ENCODE measurements around the gene MAPK4. TPM values are rescaled to one million over a fixed set of nuclear protein-coding genes. Genes with fewer than 3 reads are reported as not detected.
"Not testable (repeated sequence)": the region's sequence is repeated elsewhere in the genome, so short reads cannot be mapped to it uniquely, and the experiment has no call there.

The MAPK4 gene
- not detected for polyA plus RNA-seq (2013)

- H3K4me1 ChIP-seq (ENCODE audit: control extremely low read depth in 1 of 4, control insufficient read depth in 4 of 4, insufficient read depth in 4 of 4, low read length in 3 of 4), result peaks cover 0 to 14% (median 12%) of the 10 kb centered on the region in 4 experiments
- DNase-seq, result peak in 2 of 3 donors; percentile 14 to 26
- no peaks in the 10 kb centered on the region for H3K36me3 ChIP-seq (ENCODE audit: control insufficient read depth in 4 of 4, insufficient read depth in 4 of 4, low read length in 3 of 4)
- H3K4me3 ChIP-seq (ENCODE audit: control insufficient read depth in 1 of 7, extremely low read depth in 1 of 7, insufficient read depth in 4 of 7, low read depth in 2 of 7, low read length in 6 of 7), result peak within 1 kb of the TSS; percentile 24 to 69 (median 54)
- ChIA-PET CTCF (no interaction called here), POLR2A (no interaction called here)
- no peak within 1 kb of the TSS for H3K27ac ChIP-seq (ENCODE audit: insufficient read depth in 1 of 2, low read depth in 1 of 2, low read length in 2 of 2, poor library complexity in 1 of 2, severe bottlenecking in 2 of 2)
- under 1% methylated on average over 91 of the region's 109 CpGs for WGBS (ENCODE audit: insufficient coverage)
- peaks cover 0 to 11% (median 2%) of the 10 kb centered on the region in 5 experiments for H3K9me3 ChIP-seq (ENCODE audit: control extremely low read depth in 1 of 5, control insufficient read depth in 4 of 5, insufficient read depth in 2 of 5, low read depth in 1 of 5, low read length in 4 of 5)
- peaks cover 27 to 88% (median 47%) of the 10 kb centered on the region in 5 experiments for H3K27me3 ChIP-seq (replicated peaks in 2 of 5; ENCODE audit: control insufficient read depth in 4 of 5, insufficient read depth in 5 of 5, low read length in 4 of 5)
These were observed at the start of gene MAPK4 for GRCh38 chr18:50559752-50560680. TSS of gene MAPK4 (plus strand) at chr18:50560087. CDS start at chr18:50663959, 103,872 bp downstream.

GRCh38 chr18:50517277-50517676 is 42.6 kb upstream of the MAPK4 start:
- H3K27me3 ChIP-seq (replicated peaks in 2 of 5; ENCODE audit: control insufficient read depth in 4 of 5, insufficient read depth in 5 of 5, low read length in 4 of 5); H3K9me3 ChIP-seq (ENCODE audit: control extremely low read depth in 1 of 5, control insufficient read depth in 4 of 5, insufficient read depth in 2 of 5, low read depth in 1 of 5, low read length in 4 of 5); H3K4me3 ChIP-seq (ENCODE audit: control insufficient read depth in 1 of 7, extremely low read depth in 1 of 7, insufficient read depth in 4 of 7, low read depth in 2 of 7, low read length in 6 of 7); H3K36me3 ChIP-seq (ENCODE audit: control insufficient read depth in 4 of 4, insufficient read depth in 4 of 4, low read length in 3 of 4); H3K4me1 ChIP-seq (ENCODE audit: control extremely low read depth in 1 of 4, control insufficient read depth in 4 of 4, insufficient read depth in 4 of 4, low read length in 3 of 4); CTCF ChIA-PET; H3K27ac ChIP-seq (ENCODE audit: insufficient read depth in 1 of 2, low read depth in 1 of 2, low read length in 2 of 2, poor library complexity in 1 of 2, severe bottlenecking in 2 of 2); POLR2A ChIA-PET; DNase-seq: not testable (repeated sequence)
- 100% methylated on average over 1 of the region's 5 CpGs for WGBS (ENCODE audit: insufficient coverage)

- no peak for DNase-seq
- POLR2A ChIA-PET, result no interaction called here
- Histone ChIP-seq H3K4me1 (ENCODE audit: control extremely low read depth in 1 of 4, control insufficient read depth in 4 of 4, insufficient read depth in 4 of 4, low read length in 3 of 4) (no peaks in the 10 kb centered on the region), H3K27me3 (replicated peaks in 2 of 5; ENCODE audit: control insufficient read depth in 4 of 5, insufficient read depth in 5 of 5, low read length in 4 of 5) (peaks cover 0 to 2% (median 0%) of the 10 kb centered on the region in 5 experiments), H3K27ac (ENCODE audit: insufficient read depth in 1 of 2, low read depth in 1 of 2, low read length in 2 of 2, poor library complexity in 1 of 2, severe bottlenecking in 2 of 2) (no peak overlapping the region), H3K4me3 (ENCODE audit: control insufficient read depth in 1 of 7, extremely low read depth in 1 of 7, insufficient read depth in 4 of 7, low read depth in 2 of 7, low read length in 6 of 7) (no peak overlapping the region), H3K36me3 (ENCODE audit: control insufficient read depth in 4 of 4, insufficient read depth in 4 of 4, low read length in 3 of 4) (no peaks in the 10 kb centered on the region), H3K9me3 (ENCODE audit: control extremely low read depth in 1 of 5, control insufficient read depth in 4 of 5, insufficient read depth in 2 of 5, low read depth in 1 of 5, low read length in 4 of 5) (peaks cover 0 to 2% (median 0%) of the 10 kb centered on the region in 5 experiments)
- CTCF ChIA-PET, result no interaction called here
- WGBS (ENCODE audit: insufficient coverage), result 95% methylated on average over 4 of the region's 4 CpGs
These were observed 40.9 kb upstream of the MAPK4 start for GRCh38 chr18:50518787-50519546.

- CTCF ChIA-PET, result no interaction called here
- Histone ChIP-seq H3K4me1 (ENCODE audit: control extremely low read depth in 1 of 4, control insufficient read depth in 4 of 4, insufficient read depth in 4 of 4, low read length in 3 of 4) (no peaks in the 10 kb centered on the region), H3K4me3 (ENCODE audit: control insufficient read depth in 1 of 7, extremely low read depth in 1 of 7, insufficient read depth in 4 of 7, low read depth in 2 of 7, low read length in 6 of 7) (no peak overlapping the region), H3K27ac (ENCODE audit: insufficient read depth in 1 of 2, low read depth in 1 of 2, low read length in 2 of 2, poor library complexity in 1 of 2, severe bottlenecking in 2 of 2) (no peak overlapping the region), H3K27me3 (replicated peaks in 2 of 5; ENCODE audit: control insufficient read depth in 4 of 5, insufficient read depth in 5 of 5, low read length in 4 of 5) (no peaks in the 10 kb centered on the region), H3K9me3 (ENCODE audit: control extremely low read depth in 1 of 5, control insufficient read depth in 4 of 5, insufficient read depth in 2 of 5, low read depth in 1 of 5, low read length in 4 of 5) (peaks cover 0 to 2% (median 0%) of the 10 kb centered on the region in 5 experiments), H3K36me3 (ENCODE audit: control insufficient read depth in 4 of 4, insufficient read depth in 4 of 4, low read length in 3 of 4) (no peaks in the 10 kb centered on the region)
- POLR2A ChIA-PET, result no interaction called here
- no peak for DNase-seq
- WGBS (ENCODE audit: insufficient coverage), result 94% methylated on average over 5 of the region's 6 CpGs
These were observed 36.7 kb upstream of the MAPK4 start for GRCh38 chr18:50523165-50523564.

GRCh38 chr18:50527636-50528307 is 32.1 kb upstream of the MAPK4 start:
- H3K9me3 ChIP-seq (ENCODE audit: control extremely low read depth in 1 of 5, control insufficient read depth in 4 of 5, insufficient read depth in 2 of 5, low read depth in 1 of 5, low read length in 4 of 5), result peaks cover 0 to 9% (median 2%) of the 10 kb centered on the region in 5 experiments
- no peak overlapping the region for H3K27ac ChIP-seq (ENCODE audit: insufficient read depth in 1 of 2, low read depth in 1 of 2, low read length in 2 of 2, poor library complexity in 1 of 2, severe bottlenecking in 2 of 2)
- WGBS (ENCODE audit: insufficient coverage), result 90% methylated on average over 3 of the region's 3 CpGs
- H3K27me3 ChIP-seq (replicated peaks in 2 of 5; ENCODE audit: control insufficient read depth in 4 of 5, insufficient read depth in 5 of 5, low read length in 4 of 5), result no peaks in the 10 kb centered on the region
- ChIA-PET POLR2A (no interaction called here), CTCF (no interaction called here)
- no peaks in the 10 kb centered on the region for H3K36me3 ChIP-seq (ENCODE audit: control insufficient read depth in 4 of 4, insufficient read depth in 4 of 4, low read length in 3 of 4)
- no peak for DNase-seq
- no peaks in the 10 kb centered on the region for H3K4me1 ChIP-seq (ENCODE audit: control extremely low read depth in 1 of 4, control insufficient read depth in 4 of 4, insufficient read depth in 4 of 4, low read length in 3 of 4)
- H3K4me3 ChIP-seq (ENCODE audit: control insufficient read depth in 1 of 7, extremely low read depth in 1 of 7, insufficient read depth in 4 of 7, low read depth in 2 of 7, low read length in 6 of 7), result no peak overlapping the region

GRCh38 chr18:50528806-50529205 is 31.1 kb upstream of the MAPK4 start:
- 100% methylated on average over 3 of the region's 5 CpGs for WGBS (ENCODE audit: insufficient coverage)
- DNase-seq, result no peak
- H3K9me3 ChIP-seq (ENCODE audit: control extremely low read depth in 1 of 5, control insufficient read depth in 4 of 5, insufficient read depth in 2 of 5, low read depth in 1 of 5, low read length in 4 of 5), result peaks cover 2 to 17% (median 4%) of the 10 kb centered on the region in 5 experiments
- H3K27ac ChIP-seq (ENCODE audit: insufficient read depth in 1 of 2, low read depth in 1 of 2, low read length in 2 of 2, poor library complexity in 1 of 2, severe bottlenecking in 2 of 2), result no peak overlapping the region
- ChIA-PET CTCF (no interaction called here), POLR2A (no interaction called here)
- no peak overlapping the region for H3K4me3 ChIP-seq (ENCODE audit: control insufficient read depth in 1 of 7, extremely low read depth in 1 of 7, insufficient read depth in 4 of 7, low read depth in 2 of 7, low read length in 6 of 7)
- no peaks in the 10 kb centered on the region for H3K36me3 ChIP-seq (ENCODE audit: control insufficient read depth in 4 of 4, insufficient read depth in 4 of 4, low read length in 3 of 4)
- H3K27me3 ChIP-seq (replicated peaks in 2 of 5; ENCODE audit: control insufficient read depth in 4 of 5, insufficient read depth in 5 of 5, low read length in 4 of 5), result no peaks in the 10 kb centered on the region
- no peaks in the 10 kb centered on the region for H3K4me1 ChIP-seq (ENCODE audit: control extremely low read depth in 1 of 4, control insufficient read depth in 4 of 4, insufficient read depth in 4 of 4, low read length in 3 of 4)

All from common myeloid progenitor, CD34-positive (primary cell).